Sigmoid colon (tissue), 4 donors: Measurements from ENCODE around the gene DENND4B.

ENCODE experiments used
- EP300 ChIP-seq, 4 donors: sonication (generic); formaldehyde crosslinking; IDR thresholded peaks; one replicate each; pipeline ENCODE4 v1.6.1; 2017; ENCODE audit warnings: antibody characterized with exemption in 4 of 4
- POLR2A ChIP-seq, 2 donors: fragments of 450-650 bp; IDR thresholded peaks; one replicate each; pipeline ENCODE4 v1.6.1; 2016; ENCODE audit warnings: antibody characterized with exemption in 2 of 2, mild to moderate bottlenecking in 2 of 2, moderate library complexity in 2 of 2
- POLR2AphosphoS5 ChIP-seq, 4 donors: sonication (generic); formaldehyde crosslinking; IDR thresholded peaks; one replicate each; pipeline ENCODE4 v1.6.1; 2017; ENCODE audit warnings: antibody characterized with exemption in 4 of 4
- TF ChIP-seq, protein P1 (sequence below), 4 experiments: fragments of 450-650 bp in 3 of 4; fragments of 200-600 bp in 1 of 4; IDR thresholded peaks; one replicate each; pipeline ENCODE4 v1.5.1; 2016 to 2019; ENCODE audit warnings: antibody characterized with exemption in 4 of 4, mild to moderate bottlenecking in 3 of 4, moderate library complexity in 2 of 4

DNA sequence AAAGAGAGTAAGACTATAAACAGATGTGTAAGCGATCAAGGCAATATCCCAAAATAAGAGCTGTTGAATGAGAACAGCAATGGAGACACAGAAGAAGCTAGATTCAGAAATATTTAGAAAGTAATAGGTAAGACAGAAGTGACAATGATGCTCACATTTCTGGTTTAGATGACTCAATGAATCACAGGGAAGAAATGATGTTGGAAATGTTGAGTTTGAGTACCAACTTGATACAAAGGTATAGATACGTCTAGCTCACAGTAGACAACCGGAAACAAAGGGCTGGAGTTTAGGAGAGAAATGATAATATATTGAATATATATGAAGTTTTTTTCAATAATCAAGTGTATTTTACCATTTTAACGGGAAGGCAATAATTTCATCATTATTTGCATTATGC, 30.2 kb downstream of the DENND4B start:
- TF ChIP-seq POLR2AphosphoS5 (IDR thresholded peaks at IDR 0.05) (no peak), POLR2A (IDR thresholded peaks at IDR 0.05) (no peak), EP300 (IDR thresholded peaks at IDR 0.05) (no peak)
- TF ChIP-seq, protein P1, sequence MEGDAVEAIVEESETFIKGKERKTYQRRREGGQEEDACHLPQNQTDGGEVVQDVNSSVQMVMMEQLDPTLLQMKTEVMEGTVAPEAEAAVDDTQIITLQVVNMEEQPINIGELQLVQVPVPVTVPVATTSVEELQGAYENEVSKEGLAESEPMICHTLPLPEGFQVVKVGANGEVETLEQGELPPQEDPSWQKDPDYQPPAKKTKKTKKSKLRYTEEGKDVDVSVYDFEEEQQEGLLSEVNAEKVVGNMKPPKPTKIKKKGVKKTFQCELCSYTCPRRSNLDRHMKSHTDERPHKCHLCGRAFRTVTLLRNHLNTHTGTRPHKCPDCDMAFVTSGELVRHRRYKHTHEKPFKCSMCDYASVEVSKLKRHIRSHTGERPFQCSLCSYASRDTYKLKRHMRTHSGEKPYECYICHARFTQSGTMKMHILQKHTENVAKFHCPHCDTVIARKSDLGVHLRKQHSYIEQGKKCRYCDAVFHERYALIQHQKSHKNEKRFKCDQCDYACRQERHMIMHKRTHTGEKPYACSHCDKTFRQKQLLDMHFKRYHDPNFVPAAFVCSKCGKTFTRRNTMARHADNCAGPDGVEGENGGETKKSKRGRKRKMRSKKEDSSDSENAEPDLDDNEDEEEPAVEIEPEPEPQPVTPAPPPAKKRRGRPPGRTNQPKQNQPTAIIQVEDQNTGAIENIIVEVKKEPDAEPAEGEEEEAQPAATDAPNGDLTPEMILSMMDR (IDR thresholded peaks at IDR 0.05), result no peak
